Stimulated activated effector memory CD8-positive, alpha-beta T cell treated with anti-CD3 and anti-CD28 coated beads, Interleukin-12 subunit alpha, Interleukin-12 subunit beta, amount 100 ng/mL, for 72 hours (primary cell): ENCODE results near the gene EMD.

ENCODE experiments used
- ATAC-seq: fragments of 150-1000 bp; cut with Tn5 transposase; 2 replicates; pipeline ENCODE4 v1.10.0; 2021
- DNase-seq, 2 donors: peaks; one replicate each; pipeline ENCODE4 v3.0.0; 2021 to 2022; ENCODE audit warnings: low spot score in 2 of 2
- H3K27ac Mint-ChIP-seq: one replicate; pipeline ENCODE4 v1.8.0; 2022; ENCODE audit warnings: mild to moderate bottlenecking, mixed read lengths
- H3K36me3 Mint-ChIP-seq: one replicate; pipeline ENCODE4 v1.8.0; 2022; ENCODE audit warnings: mild to moderate bottlenecking, mixed read lengths
- H3K4me1 Mint-ChIP-seq: one replicate; pipeline ENCODE4 v1.8.0; 2022; ENCODE audit warnings: mixed read lengths
- H3K4me3 Mint-ChIP-seq: one replicate; pipeline ENCODE4 v1.8.0; 2022; ENCODE audit warnings: mild to moderate bottlenecking, mixed read lengths
- H3K9me3 Mint-ChIP-seq: one replicate; pipeline ENCODE4 v1.8.0; 2022; ENCODE audit warnings: mixed read lengths

Gene EMD

DNA sequence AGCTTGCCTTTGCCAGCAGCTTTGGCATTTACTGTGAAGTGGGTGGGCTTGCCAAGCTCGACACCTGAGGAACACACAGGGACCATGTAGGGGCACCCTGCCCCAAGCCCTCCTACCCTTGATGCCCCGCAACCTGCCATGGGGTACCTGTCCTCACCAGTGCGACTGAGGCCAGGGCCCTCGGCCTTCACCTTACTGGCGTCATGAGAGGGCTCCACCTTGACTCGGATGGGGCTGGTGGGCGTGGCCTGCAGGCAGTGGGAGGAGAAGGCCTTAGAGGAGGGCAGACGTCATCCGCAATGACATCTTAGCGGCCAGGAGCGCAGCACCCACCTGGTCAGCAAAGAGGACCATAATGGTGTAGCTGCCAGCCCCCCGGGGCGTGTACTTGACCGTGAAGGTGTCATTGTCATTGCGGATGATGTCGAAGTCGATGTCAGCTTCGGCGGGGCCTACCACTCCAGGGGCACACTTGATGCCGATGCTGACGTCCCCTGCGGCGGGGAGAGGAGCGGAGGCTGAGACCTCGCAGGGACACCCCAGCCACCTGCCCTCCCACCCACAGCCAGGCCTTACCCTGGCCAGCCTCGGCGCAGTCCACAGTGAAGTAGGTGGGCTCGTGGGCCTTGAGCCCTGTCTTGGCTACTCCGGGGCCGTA lies 16.9 kb upstream of the EMD start:
- DNase-seq = no peak
- Mint-ChIP-seq H3K36me3 (peaks cover 100% of the 10 kb centered on the region), H3K4me1 (peaks cover 29% of the 10 kb centered on the region), H3K27ac (peak overlapping the region; percentile 70), H3K4me3 (no peak overlapping the region), H3K9me3 (no peaks in the 10 kb centered on the region)
- no peak for ATAC-seq

DNA sequence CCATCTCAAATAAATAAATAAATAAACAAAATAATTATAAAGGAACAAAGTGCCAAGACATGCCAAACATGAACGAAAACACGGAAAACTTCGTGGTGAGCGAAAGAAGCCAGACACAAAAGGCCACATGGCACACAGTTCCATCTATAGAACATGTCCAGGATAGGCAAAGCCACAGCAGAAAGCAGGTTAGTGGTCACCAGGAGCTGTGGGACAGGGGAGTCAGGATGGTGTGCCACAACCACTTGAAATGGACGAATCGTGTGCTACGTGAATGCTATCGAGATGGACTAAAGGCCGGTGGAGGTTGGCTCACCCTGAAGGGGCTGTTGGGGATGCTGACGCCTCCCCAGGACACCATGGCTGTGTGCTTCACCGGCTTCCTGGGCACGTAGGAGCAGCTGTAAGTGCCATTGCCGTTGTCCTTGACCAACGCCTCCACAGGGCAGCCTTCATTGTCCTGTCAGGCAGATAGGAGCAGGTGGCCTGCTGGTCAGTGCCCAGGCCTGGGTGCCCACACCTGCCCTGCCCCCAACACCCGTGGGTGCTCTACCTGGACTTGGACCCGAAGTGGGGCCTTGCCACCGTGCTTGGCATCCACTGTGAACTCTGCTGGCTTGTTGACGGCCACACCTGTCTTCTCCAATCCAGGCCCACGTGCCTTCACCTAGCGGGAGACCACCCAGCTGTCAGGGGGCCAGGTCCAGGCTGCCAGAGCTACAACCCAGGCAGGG lies 15.2 kb upstream of the EMD start:
- Mint-ChIP-seq H3K4me1 (peaks cover 25% of the 10 kb centered on the region), H3K4me3 (no peak overlapping the region), H3K36me3 (peaks cover 100% of the 10 kb centered on the region), H3K27ac (peak overlapping the region; percentile 89), H3K9me3 (no peaks in the 10 kb centered on the region)
- ATAC-seq = no peak
- no peak for DNase-seq

DNA sequence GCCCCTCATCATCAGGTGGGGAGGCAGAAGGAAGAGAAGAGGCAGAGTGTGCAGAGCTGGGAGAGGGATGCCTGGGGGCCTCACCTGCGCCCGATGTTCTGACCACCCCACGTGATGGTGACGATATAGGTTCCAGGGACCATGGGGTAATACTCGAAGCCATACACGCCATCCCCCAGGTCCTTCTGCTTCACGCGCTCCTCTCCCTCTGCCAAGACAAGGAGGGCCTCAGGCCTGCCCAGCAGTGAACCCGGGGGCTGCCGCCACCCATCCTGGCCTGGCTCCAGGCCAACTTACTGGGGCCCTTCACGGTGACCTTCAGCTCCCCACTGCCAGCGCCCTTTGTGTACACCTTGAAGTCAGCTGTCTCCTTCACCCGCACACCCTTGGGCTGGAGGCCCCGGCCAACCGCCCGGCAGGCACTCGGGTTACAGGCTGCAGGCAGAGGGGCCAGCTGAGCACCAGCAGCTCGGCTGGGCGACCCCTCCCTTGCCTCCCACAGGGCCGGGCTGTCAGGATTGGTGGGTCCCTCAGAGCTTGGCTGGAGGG lies 14.0 kb upstream of the EMD start:
- DNase-seq (no peak), ATAC-seq (no peak)
- H3K36me3 Mint-ChIP-seq = peaks cover 100% of the 10 kb centered on the region
- peak overlapping the region; percentile 89 for H3K27ac Mint-ChIP-seq
- no peaks in the 10 kb centered on the region for H3K9me3 Mint-ChIP-seq
- peaks cover 24% of the 10 kb centered on the region for H3K4me1 Mint-ChIP-seq
- peak overlapping the region; percentile 83 for H3K4me3 Mint-ChIP-seq

DNA sequence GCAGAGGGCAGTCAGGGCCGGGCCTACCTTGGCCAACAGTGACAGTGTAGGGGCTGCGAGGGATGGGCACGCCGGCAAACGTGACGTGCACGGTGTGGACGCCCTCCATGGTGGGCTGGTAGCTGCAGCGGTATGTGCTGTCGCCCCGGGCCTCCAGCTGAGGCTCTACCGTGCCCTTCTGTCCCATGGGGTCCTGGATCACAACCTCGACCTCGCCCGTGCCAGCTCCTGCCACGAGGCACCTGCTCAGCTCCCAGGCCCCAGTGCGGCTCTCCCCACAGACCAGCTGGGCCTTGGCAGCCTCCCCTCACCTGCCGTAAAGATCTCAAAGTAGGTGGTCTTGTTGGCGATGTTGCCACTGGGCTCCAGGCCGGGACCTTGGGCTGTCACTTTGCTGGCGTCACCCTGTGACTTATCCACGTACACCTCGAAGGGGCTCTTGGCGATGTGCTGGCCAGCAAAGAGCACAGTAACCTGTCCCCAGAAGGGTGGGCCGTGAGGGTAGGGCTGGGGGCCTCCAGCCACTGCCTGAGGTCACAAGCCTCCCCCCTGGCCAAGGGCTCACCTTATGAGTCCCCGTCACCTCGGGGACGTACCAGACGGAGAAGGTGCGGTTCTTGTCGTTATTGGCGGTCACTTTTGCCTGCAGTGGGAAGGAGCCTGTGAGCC lies 13.0 kb upstream of the EMD start:
- Mint-ChIP-seq H3K9me3 (no peaks in the 10 kb centered on the region), H3K4me3 (peak overlapping the region; percentile 83), H3K4me1 (peaks cover 24% of the 10 kb centered on the region), H3K27ac (peak overlapping the region; percentile 89), H3K36me3 (peaks cover 100% of the 10 kb centered on the region)
- no peak for ATAC-seq
- DNase-seq = no peak

DNA sequence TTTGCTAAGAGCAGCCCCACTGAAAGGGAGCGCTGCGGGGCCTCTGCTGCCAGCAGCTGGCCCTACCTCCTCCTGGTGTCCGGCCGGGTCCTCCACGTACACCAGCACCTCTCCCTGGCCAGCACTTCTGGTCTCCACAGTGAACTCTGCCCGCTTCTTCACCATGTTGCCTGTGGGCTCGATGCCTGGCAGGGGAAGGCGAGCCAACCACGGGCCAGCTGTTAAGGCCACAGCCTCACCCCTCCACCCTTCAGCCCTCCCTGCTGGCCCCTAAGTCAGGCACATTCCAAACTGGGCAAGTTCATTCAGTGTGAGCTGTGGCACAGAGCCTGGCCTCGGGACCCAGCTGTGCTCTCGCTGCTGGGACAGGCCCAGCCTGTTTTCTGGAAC lies 12.4 kb upstream of the EMD start:
- H3K27ac Mint-ChIP-seq = peak overlapping the region; percentile 67
- H3K36me3 Mint-ChIP-seq = peaks cover 98% of the 10 kb centered on the region
- no peak for DNase-seq
- no peak for ATAC-seq
- H3K9me3 Mint-ChIP-seq = no peaks in the 10 kb centered on the region
- peaks cover 24% of the 10 kb centered on the region for H3K4me1 Mint-ChIP-seq
- peak overlapping the region; percentile 83 for H3K4me3 Mint-ChIP-seq

DNA sequence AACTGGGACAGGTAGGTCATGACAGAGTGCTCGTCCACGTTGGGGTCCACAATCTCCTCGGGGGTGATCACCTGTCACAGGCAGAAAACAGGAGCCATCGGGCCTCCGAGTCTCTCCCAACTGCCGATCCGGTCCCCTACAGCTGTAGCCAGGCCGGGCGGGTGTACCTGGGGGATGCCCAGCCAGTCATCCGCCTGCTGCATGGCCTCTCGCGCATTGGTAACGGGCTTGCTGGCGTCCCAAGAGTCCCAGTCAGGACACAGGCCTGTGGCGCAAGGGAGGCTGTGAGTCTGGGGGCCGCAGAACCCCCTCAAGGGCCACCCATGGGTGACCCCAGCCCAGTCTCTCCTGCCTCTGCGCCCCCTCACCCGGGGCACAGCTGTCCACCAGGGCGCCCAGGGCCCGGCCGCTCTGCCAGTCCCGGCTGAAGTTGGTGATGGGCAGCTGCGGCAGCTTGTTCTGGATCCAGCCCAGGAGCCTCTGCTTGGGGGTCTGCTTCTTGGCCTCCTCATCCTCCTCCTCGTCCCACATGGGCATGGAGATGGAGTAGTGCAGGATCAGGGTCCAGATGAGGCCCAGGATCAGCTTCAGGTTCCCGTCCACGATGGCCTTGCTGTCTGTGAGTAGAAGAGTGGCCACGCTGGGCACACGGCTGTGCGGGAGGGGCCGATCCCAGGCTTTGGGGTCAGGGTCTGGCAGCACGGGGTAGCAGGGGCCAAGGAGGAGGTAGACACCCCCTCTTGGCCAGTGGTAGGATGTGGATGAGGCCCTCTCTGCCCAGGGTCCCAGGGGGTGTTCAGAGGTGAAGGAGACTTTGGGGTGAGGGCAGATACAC lies 11.4 kb upstream of the EMD start:
- peaks cover 94% of the 10 kb centered on the region for H3K36me3 Mint-ChIP-seq
- no peaks in the 10 kb centered on the region for H3K9me3 Mint-ChIP-seq
- peaks cover 29% of the 10 kb centered on the region for H3K4me1 Mint-ChIP-seq
- H3K4me3 Mint-ChIP-seq = peak overlapping the region; percentile 83
- ATAC-seq = no peak
- peak overlapping the region; percentile 93 for H3K27ac Mint-ChIP-seq
- no peak for DNase-seq

DNA sequence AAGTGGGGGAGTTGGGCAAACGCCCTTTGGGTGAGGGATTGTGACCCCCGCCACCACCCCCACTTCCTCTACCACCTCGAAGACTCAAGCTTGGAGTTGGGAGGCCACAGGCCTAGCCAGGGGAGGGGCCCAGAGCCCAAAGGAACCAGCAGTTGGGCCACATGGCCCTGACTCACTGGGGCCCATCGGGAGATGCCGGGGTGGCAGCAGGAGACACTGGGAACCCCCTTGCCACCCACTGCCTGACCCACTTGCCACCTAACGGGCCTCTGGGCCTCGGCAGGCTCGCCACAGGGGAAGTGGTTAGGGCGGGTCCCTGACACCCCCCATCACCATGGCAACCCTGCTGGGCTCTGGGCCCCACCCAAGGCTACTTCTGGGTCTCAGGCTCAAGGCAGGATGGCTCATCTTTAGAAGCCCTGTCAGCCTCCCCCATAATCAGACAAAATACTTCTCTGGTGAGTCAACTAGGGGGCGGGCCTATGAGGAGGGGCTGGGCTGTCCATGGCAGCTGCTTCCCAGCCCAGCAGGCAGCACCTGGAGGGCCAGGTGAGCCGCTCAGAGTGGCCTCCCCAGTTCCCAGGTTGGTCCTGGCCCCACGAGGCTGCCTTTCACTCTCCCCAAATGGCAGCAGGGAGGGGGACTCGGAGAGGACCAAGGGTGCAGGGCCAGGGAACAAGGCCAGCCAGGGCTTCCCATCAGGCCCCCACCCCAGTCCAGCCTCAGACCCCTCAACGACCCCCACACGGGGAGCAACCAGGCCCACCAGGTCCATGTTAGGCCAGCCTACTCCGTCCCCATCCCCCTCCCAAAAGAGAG lies 10.3 kb upstream of the EMD start:
- peaks cover 82% of the 10 kb centered on the region for H3K36me3 Mint-ChIP-seq
- ATAC-seq (peak; percentile 79), DNase-seq (peak; percentile 78 to 92)
- peaks cover 31% of the 10 kb centered on the region for H3K4me1 Mint-ChIP-seq
- H3K9me3 Mint-ChIP-seq = no peaks in the 10 kb centered on the region
- peak overlapping the region; percentile 83 for H3K4me3 Mint-ChIP-seq
- H3K27ac Mint-ChIP-seq = peak overlapping the region; percentile 93

DNA sequence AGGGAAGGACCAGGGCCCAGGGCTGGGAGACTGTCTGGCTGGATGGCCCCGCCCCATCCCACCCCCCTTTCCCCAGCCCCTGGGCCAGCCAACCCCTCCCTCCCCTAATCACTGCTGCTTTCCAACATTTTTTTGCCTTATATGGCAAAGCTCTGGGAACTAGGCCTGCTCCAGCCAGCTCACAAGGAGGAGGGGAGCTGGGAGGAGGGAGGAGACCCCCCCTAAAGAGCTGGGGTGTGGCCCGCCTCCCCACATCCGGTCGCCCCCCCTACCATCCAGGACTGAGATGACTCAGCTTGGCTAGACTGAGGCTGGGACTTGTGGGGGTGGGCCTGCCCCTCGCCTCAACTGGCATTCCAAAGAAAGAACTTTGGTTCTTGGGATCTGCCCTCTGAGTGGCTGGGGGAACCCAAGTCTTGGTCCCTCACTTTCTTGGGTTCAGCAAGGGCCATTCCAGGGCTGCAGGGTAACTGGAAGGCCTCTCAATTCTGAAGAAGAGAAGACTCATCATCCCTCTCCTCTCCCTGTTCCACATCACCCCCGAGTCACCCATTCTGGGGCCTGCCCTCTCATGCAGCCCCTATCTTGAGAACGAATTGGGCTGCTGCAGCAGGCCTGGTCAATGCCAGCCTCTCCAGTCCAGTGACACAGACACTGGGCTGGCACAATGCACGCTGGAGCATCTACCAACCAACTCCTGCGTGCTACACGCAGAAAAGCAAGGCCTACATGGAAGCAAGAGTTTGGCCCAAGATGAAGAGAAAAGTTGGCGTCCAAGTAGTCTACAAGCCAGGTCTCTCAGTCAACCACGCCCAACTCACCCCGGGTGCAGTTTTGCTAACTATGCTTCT lies 9.4 kb upstream of the EMD start:
- DNase-seq = peak; percentile 47 to 85
- ATAC-seq = peak; percentile 19
- H3K36me3 Mint-ChIP-seq = peaks cover 74% of the 10 kb centered on the region
- peak overlapping the region; percentile 83 for H3K4me3 Mint-ChIP-seq
- H3K27ac Mint-ChIP-seq = peak overlapping the region; percentile 93
- peaks cover 26% of the 10 kb centered on the region for H3K4me1 Mint-ChIP-seq
- no peaks in the 10 kb centered on the region for H3K9me3 Mint-ChIP-seq

DNA sequence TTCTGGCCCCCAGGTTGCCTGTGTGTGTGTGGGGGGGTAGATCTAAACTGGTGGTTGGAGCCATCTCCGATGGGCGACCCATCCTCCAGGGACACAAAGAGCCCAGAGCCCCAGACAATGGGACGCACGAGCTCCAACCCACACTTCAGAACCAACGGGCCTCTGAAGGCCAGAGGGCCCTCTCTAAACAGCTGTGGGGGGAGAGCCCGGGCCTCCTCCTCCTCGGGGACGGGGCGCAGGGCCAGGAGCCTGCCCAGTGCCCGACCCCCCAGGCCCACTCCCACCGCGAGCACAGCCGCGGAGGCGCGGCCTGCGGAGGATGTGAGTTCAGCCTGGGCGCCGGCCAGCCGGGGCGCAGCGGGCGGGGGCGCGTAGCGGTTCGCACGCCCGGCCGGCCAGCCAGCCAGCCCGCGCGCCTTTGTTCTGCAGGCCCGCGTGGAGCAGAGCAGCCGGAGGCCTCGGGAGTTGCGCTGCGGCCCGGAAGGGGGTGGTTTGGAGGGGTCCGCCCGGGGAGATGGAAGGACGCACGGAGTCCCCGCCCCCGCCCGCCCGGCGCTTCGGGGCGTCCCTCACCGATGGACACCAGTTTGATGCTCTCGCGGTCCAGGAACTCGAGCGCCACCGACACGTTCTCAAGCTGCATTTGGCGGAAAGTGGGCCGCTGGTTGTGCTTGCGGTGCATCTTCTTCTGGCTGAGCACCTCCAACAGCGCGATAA lies 8.6 kb upstream of the EMD start:
- DNase-seq = no peak
- Mint-ChIP-seq H3K4me3 (peak overlapping the region; percentile 83), H3K36me3 (peaks cover 66% of the 10 kb centered on the region), H3K9me3 (no peaks in the 10 kb centered on the region), H3K4me1 (peaks cover 22% of the 10 kb centered on the region), H3K27ac (peak overlapping the region; percentile 93)
- no peak for ATAC-seq

DNA sequence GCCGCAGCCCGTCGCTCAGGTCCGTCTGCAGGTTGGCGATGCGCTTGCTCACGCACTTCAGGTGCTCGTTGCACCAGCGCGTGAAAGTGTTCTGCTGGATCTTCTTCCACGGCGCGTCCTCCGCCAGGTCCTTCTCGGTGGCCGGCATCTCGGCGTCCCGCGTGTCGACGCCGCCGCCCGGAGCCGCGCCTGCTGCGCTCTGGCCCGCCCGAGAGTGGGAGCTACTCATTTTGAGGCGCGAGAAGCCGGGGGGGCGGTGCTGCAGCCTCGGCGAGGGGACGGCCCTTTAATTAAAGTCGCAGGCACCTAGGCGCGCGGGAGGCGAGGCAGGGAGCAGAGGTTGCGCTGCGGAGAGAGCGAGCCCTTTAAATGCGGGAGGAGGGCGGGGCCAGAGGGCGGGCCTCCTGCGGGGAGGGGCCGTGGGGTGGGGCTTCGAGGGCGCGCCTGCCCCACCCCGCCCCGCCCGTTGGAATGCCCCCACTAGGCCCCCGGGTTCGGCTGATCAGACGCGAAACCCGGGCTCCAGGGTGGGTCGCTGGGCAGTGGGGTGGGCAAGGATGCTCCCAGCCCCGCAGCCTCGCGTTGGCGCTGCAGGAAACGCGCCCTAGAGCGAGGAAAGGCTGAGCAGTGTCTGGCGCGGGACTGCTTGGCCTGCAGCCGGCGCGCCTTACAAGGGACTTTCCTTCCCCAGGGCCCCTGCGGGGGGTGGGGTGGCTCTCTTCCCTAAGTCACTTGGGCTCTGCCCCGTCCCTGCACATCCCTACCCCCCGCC lies 7.9 kb upstream of the EMD start:
- peaks cover 22% of the 10 kb centered on the region for H3K4me1 Mint-ChIP-seq
- ATAC-seq = peak; percentile 65
- no peaks in the 10 kb centered on the region for H3K9me3 Mint-ChIP-seq

DNA sequence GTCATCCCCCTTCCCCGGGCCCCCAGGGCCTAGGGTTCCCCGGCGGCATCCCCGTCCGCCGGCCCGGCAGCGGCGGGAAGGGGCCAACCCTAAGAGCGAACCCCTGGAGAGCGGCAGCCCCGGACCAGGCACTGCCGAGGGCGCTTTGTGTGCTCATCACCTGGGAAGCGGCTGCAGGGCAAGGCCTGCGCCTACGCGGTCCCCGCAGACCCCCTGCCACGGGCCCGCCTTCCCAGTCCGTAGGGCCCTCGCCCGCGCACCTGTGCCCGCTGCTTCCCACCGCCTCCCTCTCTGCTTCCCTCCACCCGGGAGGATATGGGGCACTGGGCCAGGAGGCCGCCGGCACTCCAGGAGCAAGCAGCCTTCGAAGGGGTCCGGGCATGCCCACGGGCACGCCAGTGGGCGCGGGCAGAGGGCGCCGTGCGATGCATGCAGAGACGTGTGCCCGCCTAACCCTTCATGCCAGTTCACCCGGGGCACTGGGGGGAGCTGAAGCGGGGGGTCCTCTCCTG lies 7.2 kb upstream of the EMD start:
- H3K27ac Mint-ChIP-seq = peak overlapping the region; percentile 86
- H3K9me3 Mint-ChIP-seq = no peaks in the 10 kb centered on the region
- ATAC-seq (peak; percentile 0), DNase-seq (no peak)
- H3K36me3 Mint-ChIP-seq = peaks cover 52% of the 10 kb centered on the region
- peaks cover 19% of the 10 kb centered on the region for H3K4me1 Mint-ChIP-seq
- H3K4me3 Mint-ChIP-seq = peak overlapping the region; percentile 83

More for the DNA sequence above, 7.9 kb upstream of the EMD start:
- Mint-ChIP-seq H3K36me3 (peaks cover 59% of the 10 kb centered on the region), H3K4me3 (peak overlapping the region; percentile 83), H3K27ac (peak overlapping the region; percentile 89)
- DNase-seq = peak; percentile 70 to 91

DNA sequence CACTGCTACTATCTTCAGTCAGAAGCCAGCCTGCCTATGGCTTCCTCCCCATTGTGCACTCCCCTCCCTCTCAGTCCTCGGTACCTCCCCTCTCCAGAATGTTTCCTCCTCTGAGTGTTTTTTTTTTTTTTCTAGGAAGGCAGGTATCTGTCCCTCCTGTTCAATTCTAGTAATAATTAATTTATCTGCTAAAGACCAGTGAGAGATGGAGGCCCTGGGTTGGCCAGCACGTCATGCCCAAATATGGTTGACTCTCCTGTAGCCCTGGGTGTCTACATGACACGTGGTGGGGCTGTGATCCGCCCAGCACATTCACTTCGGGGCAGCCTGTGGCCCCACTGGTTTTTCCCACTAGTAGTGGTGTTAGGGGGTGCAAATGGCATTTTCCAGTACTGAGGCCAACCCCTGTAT lies 6.5 kb upstream of the EMD start:
- Mint-ChIP-seq H3K4me3 (peak overlapping the region; percentile 83), H3K27ac (peak overlapping the region; percentile 86), H3K4me1 (peaks cover 22% of the 10 kb centered on the region), H3K36me3 (peaks cover 45% of the 10 kb centered on the region), H3K9me3 (no peaks in the 10 kb centered on the region)
- peak; percentile 37 for ATAC-seq
- DNase-seq = peak in 1 of 2 donors; percentile 72
